Neural crest cell (in vitro differentiated cells): ENCODE data around the gene POLR3A. TPM values are rescaled to one million over a fixed set of nuclear protein-coding genes. Genes with fewer than 3 reads are reported as not detected.
A peak's percentile ranks its signal among the peaks of the same experiment; 100 is the strongest.

Experiments used
- DNase-seq: peaks from one replicate; pipeline ENCODE4 v3.0.0; 2021; ENCODE audit warnings: low read depth, mixed read lengths, low spot score
- H3K27ac Mint-ChIP-seq: one replicate; pipeline ENCODE4 v1.8.0; 2021; ENCODE audit warnings: mild to moderate bottlenecking, mixed read lengths; ENCODE audit not compliant: unreplicated experiment
- H3K27me3 Mint-ChIP-seq: 2 replicates; pipeline ENCODE4 v1.8.0; 2021; ENCODE audit warnings: low read depth, mild to moderate bottlenecking, mixed read lengths
- H3K36me3 Mint-ChIP-seq: 2 replicates; pipeline ENCODE4 v1.8.0; 2021; ENCODE audit warnings: low read depth, mild to moderate bottlenecking, mixed read lengths
- H3K4me1 Mint-ChIP-seq: 2 replicates; pipeline ENCODE4 v1.8.0; 2021; ENCODE audit warnings: mixed read lengths
- H3K4me3 Mint-ChIP-seq: one replicate; pipeline ENCODE4 v1.8.0; 2021; ENCODE audit warnings: mild to moderate bottlenecking, mixed read lengths
- H3K9me3 Mint-ChIP-seq: 2 replicates; pipeline ENCODE4 v1.8.0; 2021; ENCODE audit warnings: mixed read lengths
- total RNA-seq: library from RNA; stranded (reverse); gene quantifications from 2 replicates; pipeline ENCODE4 v1.2.1, GENCODE V29; 2021
- TF ChIP-seq, protein P1 (sequence below): fragments of 200-600 bp; sonication (generic); conservative IDR thresholded peaks from 2 replicates; pipeline ENCODE4 v1.5.0; 2021; ENCODE audit warnings: antibody characterized with exemption, mild to moderate bottlenecking

POLR3A gene
- total RNA-seq, 1 donor from 2014 or later = 28.9 TPM

DNA sequence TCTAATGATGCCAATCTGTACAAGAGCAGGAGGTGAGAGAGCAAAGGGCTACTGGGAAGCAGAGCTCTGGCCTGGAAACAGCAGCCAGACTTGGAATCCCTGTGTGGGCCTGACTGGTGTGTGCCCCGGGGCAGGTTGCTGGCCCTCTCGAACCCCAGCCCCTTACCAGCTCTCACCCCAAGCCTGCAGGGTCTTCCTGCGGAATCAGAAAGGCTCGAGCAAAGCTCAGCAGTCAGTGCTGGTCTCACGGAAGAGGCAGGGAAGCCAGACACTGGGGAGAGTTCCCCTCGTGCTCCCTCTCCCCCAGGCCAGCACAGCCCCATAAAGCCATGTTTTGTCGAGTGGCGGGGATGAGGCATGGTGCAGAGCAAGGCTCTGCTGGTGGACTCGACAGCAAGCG is 50.1 kb downstream of the POLR3A start:
- H3K9me3 Mint-ChIP-seq = no peaks in the 10 kb centered on the region
- peaks cover 31% of the 10 kb centered on the region for H3K36me3 Mint-ChIP-seq

DNA sequence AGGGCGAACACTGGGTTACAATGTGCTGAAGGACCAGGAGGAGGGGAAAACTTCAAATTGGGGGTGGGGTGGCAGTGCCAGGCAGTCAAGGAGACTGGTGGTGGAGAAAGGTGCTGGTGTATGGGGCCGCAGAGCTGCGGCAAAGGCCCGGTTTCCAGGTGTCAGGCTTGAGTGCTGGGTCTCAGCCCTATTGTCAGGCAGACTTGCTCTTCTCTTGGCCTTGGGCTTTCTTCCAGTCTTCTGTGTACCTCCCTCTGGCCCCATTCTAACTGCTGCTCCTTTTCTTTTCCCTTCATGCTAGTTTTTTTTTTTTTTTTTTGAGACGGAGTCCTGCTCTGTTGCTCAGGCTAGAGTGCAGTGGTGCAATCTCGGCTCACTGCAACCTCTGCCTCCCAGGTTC is 51.0 kb downstream of the POLR3A start:
- Mint-ChIP-seq H3K27me3 (no peaks in the 10 kb centered on the region), H3K36me3 (peaks cover 28% of the 10 kb centered on the region), H3K9me3 (no peaks in the 10 kb centered on the region), H3K27ac (no peak overlapping the region), H3K4me3 (no peak overlapping the region), H3K4me1 (no peaks in the 10 kb centered on the region)
- no peak for DNase-seq
- TF ChIP-seq, protein P1, sequence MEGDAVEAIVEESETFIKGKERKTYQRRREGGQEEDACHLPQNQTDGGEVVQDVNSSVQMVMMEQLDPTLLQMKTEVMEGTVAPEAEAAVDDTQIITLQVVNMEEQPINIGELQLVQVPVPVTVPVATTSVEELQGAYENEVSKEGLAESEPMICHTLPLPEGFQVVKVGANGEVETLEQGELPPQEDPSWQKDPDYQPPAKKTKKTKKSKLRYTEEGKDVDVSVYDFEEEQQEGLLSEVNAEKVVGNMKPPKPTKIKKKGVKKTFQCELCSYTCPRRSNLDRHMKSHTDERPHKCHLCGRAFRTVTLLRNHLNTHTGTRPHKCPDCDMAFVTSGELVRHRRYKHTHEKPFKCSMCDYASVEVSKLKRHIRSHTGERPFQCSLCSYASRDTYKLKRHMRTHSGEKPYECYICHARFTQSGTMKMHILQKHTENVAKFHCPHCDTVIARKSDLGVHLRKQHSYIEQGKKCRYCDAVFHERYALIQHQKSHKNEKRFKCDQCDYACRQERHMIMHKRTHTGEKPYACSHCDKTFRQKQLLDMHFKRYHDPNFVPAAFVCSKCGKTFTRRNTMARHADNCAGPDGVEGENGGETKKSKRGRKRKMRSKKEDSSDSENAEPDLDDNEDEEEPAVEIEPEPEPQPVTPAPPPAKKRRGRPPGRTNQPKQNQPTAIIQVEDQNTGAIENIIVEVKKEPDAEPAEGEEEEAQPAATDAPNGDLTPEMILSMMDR = no peak

More for the DNA sequence above, 50.1 kb downstream of the POLR3A start:
- no peak for DNase-seq
- H3K27ac Mint-ChIP-seq = no peak overlapping the region
- TF ChIP-seq, protein P1 = no peak
- no peaks in the 10 kb centered on the region for H3K27me3 Mint-ChIP-seq
- no peak overlapping the region for H3K4me3 Mint-ChIP-seq
- H3K4me1 Mint-ChIP-seq = no peaks in the 10 kb centered on the region

DNA sequence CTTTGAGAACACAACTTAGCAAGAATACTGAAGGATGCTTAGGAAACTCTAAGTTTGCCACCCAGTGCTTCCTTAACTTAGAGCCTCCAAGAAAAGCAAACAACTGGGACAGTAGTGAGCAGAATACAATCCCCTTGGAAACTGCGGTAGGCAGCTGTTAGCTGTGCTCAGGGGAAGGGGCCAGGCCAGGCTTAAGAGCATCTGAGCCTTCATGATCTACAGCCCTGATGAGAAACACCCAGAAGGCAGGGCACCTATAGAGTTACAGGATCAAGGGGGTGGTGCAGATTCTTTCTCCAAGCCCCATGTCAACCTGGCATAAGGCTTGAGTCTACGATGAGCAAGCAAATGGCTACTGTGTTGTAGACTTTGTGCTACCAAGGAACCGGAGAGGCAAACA is 51.4 kb downstream of the POLR3A start:
- H3K4me1 Mint-ChIP-seq = peaks cover 2% of the 10 kb centered on the region
- no peak overlapping the region for H3K4me3 Mint-ChIP-seq
- TF ChIP-seq, protein P1 = no peak
- H3K9me3 Mint-ChIP-seq = no peaks in the 10 kb centered on the region
- H3K27me3 Mint-ChIP-seq = no peaks in the 10 kb centered on the region
- H3K36me3 Mint-ChIP-seq = peaks cover 27% of the 10 kb centered on the region
- H3K27ac Mint-ChIP-seq = no peak overlapping the region
- DNase-seq = no peak

DNA sequence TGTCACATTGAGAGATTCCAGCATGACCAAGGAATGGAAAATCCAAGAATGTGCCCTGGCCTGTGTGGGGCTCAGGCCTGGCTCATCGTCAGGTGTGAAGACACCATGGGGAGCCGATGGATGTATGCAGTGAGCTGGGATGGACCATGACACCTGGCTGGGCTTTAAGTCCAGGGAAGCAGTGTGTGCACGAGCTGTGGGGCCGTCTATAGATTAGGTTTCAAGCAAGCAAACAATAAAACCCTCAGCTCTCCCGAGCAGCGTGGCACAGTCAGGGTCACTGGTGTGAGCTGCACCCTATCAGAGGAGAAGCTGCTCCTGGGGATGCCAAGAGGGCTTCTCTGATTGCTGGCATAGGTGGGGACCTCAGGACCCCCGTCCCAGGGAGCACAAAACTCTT is 52.3 kb downstream of the POLR3A start:
- DNase-seq = no peak
- Mint-ChIP-seq H3K36me3 (peaks cover 23% of the 10 kb centered on the region), H3K27me3 (no peaks in the 10 kb centered on the region), H3K9me3 (no peaks in the 10 kb centered on the region), H3K4me3 (no peak overlapping the region), H3K27ac (no peak overlapping the region), H3K4me1 (peaks cover 9% of the 10 kb centered on the region)
- TF ChIP-seq, protein P1 = no peak

DNA sequence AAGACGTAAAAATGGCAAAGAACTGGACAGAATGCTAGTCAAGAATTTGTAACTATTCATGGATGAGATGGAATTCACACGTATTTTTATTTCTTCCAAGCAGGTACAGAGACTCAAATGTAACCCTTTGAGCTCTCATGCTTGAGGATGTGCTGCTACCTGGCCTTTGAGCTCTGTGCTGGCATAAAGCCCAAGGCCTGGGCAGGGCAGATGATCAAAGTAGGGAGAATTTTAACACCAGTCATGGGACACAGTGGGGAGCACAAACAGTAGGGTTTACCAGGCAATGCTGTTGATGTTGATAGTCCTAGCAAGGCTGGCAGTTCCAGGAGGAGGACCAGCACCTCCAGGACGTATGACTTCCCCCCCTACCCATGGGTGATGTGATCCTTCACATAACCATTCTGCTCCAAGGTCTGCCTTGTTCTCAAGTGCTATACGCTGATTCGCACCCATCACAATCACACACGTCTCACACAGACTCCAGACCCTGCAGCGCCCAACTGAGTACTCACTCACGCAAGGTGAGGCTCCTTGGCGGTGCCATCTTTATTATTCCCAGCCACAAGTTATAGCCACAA is 54.1 kb downstream of the POLR3A start:
- Mint-ChIP-seq H3K9me3 (no peaks in the 10 kb centered on the region), H3K4me3 (no peak overlapping the region), H3K27ac (peak overlapping the region; percentile 92), H3K36me3 (peaks cover 16% of the 10 kb centered on the region), H3K27me3 (no peaks in the 10 kb centered on the region), H3K4me1 (peaks cover 20% of the 10 kb centered on the region)
- TF ChIP-seq, protein P1 = no peak
- DNase-seq = no peak
